ENCODE measurements around the gene ATP1A3.
A peak's percentile ranks its signal among the peaks of the same experiment; 100 is the strongest.
"Not testable (repeated sequence)": the region's sequence is repeated elsewhere in the genome, so short reads cannot be mapped to it uniquely, and the experiment has no call there.

ATP1A3 gene

GRCh38 chr19:41944336-41944735, 49.7 kb downstream of the ATP1A3 start:
- DNase-seq = no peak

GRCh38 chr19:41941410-41942202, 52.4 kb downstream of the ATP1A3 start:
- no peak for DNase-seq

- DNase-seq = no peak
Observed at GRCh38 chr19:41940731-41941409, 53.2 kb downstream of the ATP1A3 start.

GRCh38 chr19:41939861-41940730, 53.9 kb downstream of the ATP1A3 start:
- DNase-seq = peak; percentile 53

DNA sequence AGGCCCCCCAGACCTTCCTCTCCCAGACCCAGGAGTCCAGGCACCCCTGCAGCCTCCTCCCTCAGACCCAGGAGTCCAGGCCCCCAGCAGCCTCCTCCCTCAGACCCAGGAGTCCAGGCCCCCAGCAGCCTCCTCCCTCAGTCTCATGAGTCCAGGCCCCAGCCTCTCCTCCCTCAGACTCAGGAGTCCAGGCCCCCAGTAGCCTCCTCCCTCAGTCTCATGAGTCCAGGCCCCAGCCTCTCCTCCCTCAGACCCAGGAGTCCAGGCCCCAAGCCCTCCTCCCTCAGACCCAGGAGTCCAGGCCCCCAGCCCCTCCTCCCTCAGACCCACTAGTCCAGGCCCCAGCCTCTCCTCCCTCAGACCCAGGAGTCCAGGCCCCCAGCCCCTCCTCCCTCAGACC, 54.8 kb downstream of the ATP1A3 start:
- not testable (repeated sequence) for DNase-seq

GRCh38 chr19:41937525-41938468, 56.2 kb downstream of the ATP1A3 start:
- DNase-seq = no peak

- DNase-seq = no peak
Observed at GRCh38 chr19:41936961-41937360, 57.1 kb downstream of the ATP1A3 start.

GRCh38 chr19:41936416-41936850, 57.6 kb downstream of the ATP1A3 start:
- DNase-seq = peak; percentile 69

GRCh38 chr19:41935760-41936415, 58.1 kb downstream of the ATP1A3 start:
- DNase-seq = no peak

DNA sequence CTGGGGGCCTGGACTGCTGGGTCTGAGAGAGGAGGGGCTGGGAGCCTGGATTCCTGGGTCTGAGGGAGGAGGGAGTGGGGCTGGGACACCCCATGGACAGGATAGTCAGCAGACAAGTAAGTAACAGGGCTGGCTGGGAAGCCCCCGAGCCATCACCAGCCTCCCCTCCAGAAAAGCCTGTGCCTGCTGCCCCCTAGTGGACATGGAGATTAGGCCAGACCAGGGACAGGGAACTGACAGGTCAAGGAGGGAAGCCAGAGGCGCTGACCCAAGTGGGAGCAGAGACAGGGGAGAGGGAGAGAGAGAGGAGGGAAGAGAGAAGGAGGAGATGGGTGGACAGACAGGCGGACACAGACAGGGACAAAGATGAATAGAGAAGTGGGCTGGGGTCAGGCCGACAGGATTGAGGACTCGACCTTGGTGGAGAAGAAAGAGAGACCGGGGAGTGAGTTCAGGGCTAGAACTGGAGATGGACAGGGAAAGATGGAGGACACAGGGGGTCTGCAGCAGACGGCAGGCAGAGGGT, 59.1 kb downstream of the ATP1A3 start:
- peak; percentile 84 for DNase-seq

GRCh38 chr19:41933693-41934426, 60.2 kb downstream of the ATP1A3 start:
- DNase-seq = no peak

DNA sequence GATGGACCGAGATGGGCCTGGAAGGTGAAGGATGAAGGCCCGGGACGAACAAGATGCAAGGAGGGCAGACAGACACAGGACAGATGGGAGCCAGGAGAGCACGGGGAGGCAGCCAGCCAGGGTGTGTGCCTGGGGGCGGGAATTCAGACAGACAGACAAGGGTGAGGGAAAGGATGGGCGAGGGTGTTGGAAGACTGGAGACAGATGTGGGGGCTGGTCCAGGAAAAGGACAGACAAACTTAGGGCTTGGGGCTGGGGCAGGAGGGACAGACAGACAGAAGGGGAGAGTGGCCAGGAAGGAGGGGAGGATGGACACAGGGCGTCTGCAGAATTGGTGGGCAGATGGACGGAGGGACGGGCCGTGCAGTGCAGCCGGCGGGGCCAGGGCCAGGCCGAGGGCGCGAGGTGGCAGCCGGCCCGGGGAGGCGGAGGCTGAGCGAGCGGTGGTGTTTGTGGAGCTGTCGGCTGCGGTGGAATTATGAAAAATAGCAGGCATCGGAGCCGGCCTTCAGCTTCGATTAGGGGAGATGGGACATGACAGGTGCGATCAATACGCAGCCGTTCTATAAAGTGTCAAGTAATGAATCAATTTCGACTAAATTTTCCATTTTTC, 61.2 kb downstream of the ATP1A3 start:
- no peak for DNase-seq

DNA sequence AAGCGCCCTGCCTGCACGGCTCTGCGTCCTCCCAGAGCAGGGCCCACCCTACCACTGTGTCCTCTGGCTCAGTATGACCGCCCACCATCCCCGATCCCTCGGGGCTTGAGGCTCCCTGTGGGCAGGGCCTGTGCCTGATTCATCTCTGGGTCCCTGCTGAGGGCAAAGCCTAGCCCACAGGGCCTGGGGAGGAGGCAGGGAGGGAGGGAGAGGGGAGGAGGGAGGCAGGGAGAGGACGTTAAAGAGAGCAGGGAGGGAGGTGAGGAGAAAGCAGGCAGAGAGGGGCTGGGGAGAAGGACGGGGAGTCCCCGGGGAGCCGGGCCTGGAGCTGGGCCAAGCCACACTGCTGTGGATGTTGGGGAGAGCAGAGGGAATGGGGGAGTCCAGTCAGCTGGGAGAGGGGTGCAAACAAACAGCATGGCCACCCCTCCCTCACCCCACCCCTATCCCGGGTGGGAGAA, 61.7 kb downstream of the ATP1A3 start:
- no peak for DNase-seq

- DNase-seq = no peak
Observed at GRCh38 chr19:41930926-41931592, 63.0 kb downstream of the ATP1A3 start.

GRCh38 chr19:41930322-41930722, 63.7 kb downstream of the ATP1A3 start:
- no peak for DNase-seq

- DNase-seq = no peak
Observed at GRCh38 chr19:41929536-41930071, 64.4 kb downstream of the ATP1A3 start.

GRCh38 chr19:41928754-41929535, 65.1 kb downstream of the ATP1A3 start:
- peak; percentile 57 for DNase-seq

DNA sequence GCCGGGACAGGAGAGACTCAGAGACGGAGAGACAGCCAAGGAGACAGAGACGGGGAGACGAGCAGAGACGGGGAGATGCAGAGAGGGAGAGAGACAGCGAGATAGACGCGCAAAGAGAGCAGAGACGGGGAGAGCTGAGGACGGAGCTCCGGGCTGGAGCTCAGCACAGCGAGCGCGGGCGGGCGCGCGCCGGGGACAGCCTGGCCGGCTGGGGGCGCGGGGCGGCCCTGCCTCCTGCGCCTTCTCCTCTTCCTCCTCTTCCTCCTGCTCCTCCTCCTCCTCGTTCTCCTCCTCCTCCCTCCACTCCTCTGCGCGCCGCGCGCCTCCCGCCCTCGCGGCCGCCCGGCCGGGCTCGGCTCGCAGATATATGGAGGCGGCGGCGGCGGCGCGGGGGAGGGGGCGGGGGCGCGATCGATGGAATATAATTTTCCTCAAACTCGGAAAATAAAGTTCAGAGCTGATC, 65.8 kb downstream of the ATP1A3 start, which contains the start of gene ERFL:
Gene ERFL (minus strand): TSS at position 229 of the 463 bp plus-strand sequence. CDS start 15,530 bp downstream, outside the sequence.
- no peak for DNase-seq

Measured in CD4-positive, alpha-beta T cell treated with Interleukin-21 for 1 hour (primary cell).